SHP77 (cell line): ENCODE data around the gene PMEPA1.

Experiments used
- DNase-seq, 2 experiments: peaks; one replicate each; lab custom pipeline; 2025; lab: John Stamatoyannopoulos, UW

Gene PMEPA1

GRCh38 chr20:57677584-57677982 is 32.2 kb downstream of the PMEPA1 start:
- no peak for DNase-seq

- peak; percentile 22 to 65 for DNase-seq
Observed at GRCh38 chr20:57676589-57677583, 32.9 kb downstream of the PMEPA1 start.

- no peak for DNase-seq
Observed at GRCh38 chr20:57675773-57676172, 34.0 kb downstream of the PMEPA1 start.

- no peak for DNase-seq
Observed at GRCh38 chr20:57672953-57673575, 36.8 kb downstream of the PMEPA1 start.

GRCh38 chr20:57672164-57672563 is 37.7 kb downstream of the PMEPA1 start:
- peak; percentile 93 to 96 for DNase-seq

- DNase-seq: peak; percentile 13 to 17
Observed at GRCh38 chr20:57671662-57672061, 38.2 kb downstream of the PMEPA1 start.

GRCh38 chr20:57671072-57671391 is 38.8 kb downstream of the PMEPA1 start:
- no peak for DNase-seq

GRCh38 chr20:57670288-57671071 is 39.3 kb downstream of the PMEPA1 start:
- DNase-seq: no peak

GRCh38 chr20:57669632-57670031 is 40.2 kb downstream of the PMEPA1 start:
- DNase-seq: no peak

- no peak for DNase-seq
Observed at GRCh38 chr20:57667924-57668782, 41.7 kb downstream of the PMEPA1 start.

- DNase-seq: no peak
Observed at GRCh38 chr20:57667388-57667787, 42.4 kb downstream of the PMEPA1 start.

GRCh38 chr20:57666834-57667157 is 43.0 kb downstream of the PMEPA1 start:
- DNase-seq: no peak

- no peak for DNase-seq
Observed at GRCh38 chr20:57666106-57666833, 43.5 kb downstream of the PMEPA1 start.

GRCh38 chr20:57665589-57665971 is 44.2 kb downstream of the PMEPA1 start:
- DNase-seq: no peak

- no peak for DNase-seq
Observed at GRCh38 chr20:57664924-57665588, 44.8 kb downstream of the PMEPA1 start.

- no peak for DNase-seq
Observed at GRCh38 chr20:57664476-57664875, 45.3 kb downstream of the PMEPA1 start.

GRCh38 chr20:57663681-57664451 is 45.9 kb downstream of the PMEPA1 start:
- no peak for DNase-seq

GRCh38 chr20:57663241-57663640 is 46.6 kb downstream of the PMEPA1 start:
- no peak for DNase-seq

GRCh38 chr20:57662456-57663240 is 47.2 kb downstream of the PMEPA1 start:
- no peak for DNase-seq
